Ascending aorta (tissue), 2 donors: Measurements from ENCODE around the gene MED27. TPM values are rescaled to one million over a fixed set of nuclear protein-coding genes. Genes with fewer than 3 reads are reported as not detected.

Source experiments
- DNase-seq, 2 donors: peaks; one replicate each; pipeline ENCODE4 v3.0.0-alpha.2; 2019; ENCODE audit warnings: low spot score in 2 of 2
- H3K27ac ChIP-seq, 2 donors: fragments of 200-600 bp; sonication (generic); one replicate each; pipeline ENCODE4 v1.5.1; 2016 to 2017; ENCODE audit warnings: mild to moderate bottlenecking in 1 of 2
- H3K27me3 ChIP-seq: fragments of 200-600 bp; sonication (generic); one replicate; pipeline ENCODE4 v1.5.1; 2017
- H3K36me3 ChIP-seq, 2 donors: fragments of 200-600 bp; sonication (generic); one replicate each; pipeline ENCODE4 v1.5.1; 2016
- H3K4me1 ChIP-seq, 2 donors: fragments of 200-600 bp; sonication (generic); one replicate each; pipeline ENCODE4 v1.5.1; 2016 to 2017; ENCODE audit warnings: mild to moderate bottlenecking in 1 of 2
- H3K4me3 ChIP-seq, 2 donors: fragments of 200-600 bp; sonication (generic); one replicate each; pipeline ENCODE4 v1.5.1; 2016 to 2017; ENCODE audit warnings: mild to moderate bottlenecking in 1 of 2
- H3K9me3 ChIP-seq, 2 donors: fragments of 200-600 bp; sonication (generic); one replicate each; pipeline ENCODE4 v1.5.1; 2016
- intact Hi-C: fragments of 100-400 bp; cut with DNase I; formaldehyde crosslinking; loops from one replicate; pipeline ENCODE4 v1.15.1; 2023
- total RNA-seq: library from RNA; depleted of rRNA; stranded (reverse); fragments of >200 nt; gene quantifications from one replicate; pipeline ENCODE4 v1.1.0, GENCODE V29; 2016
- TF ChIP-seq, protein P1 (sequence below), 3 experiments: fragments of 200-600 bp in 2 of 3; fragments of 450-650 bp in 1 of 3; sonication (generic) in 2 of 3; IDR thresholded peaks; one replicate each; pipeline ENCODE4 v1.5.1; 2016 to 2019; ENCODE audit warnings: antibody characterized with exemption in 3 of 3, mild to moderate bottlenecking in 1 of 3, moderate library complexity in 1 of 3

Gene MED27
- total RNA-seq, 1 donor from 2014 or later = 19.4 TPM

DNA sequence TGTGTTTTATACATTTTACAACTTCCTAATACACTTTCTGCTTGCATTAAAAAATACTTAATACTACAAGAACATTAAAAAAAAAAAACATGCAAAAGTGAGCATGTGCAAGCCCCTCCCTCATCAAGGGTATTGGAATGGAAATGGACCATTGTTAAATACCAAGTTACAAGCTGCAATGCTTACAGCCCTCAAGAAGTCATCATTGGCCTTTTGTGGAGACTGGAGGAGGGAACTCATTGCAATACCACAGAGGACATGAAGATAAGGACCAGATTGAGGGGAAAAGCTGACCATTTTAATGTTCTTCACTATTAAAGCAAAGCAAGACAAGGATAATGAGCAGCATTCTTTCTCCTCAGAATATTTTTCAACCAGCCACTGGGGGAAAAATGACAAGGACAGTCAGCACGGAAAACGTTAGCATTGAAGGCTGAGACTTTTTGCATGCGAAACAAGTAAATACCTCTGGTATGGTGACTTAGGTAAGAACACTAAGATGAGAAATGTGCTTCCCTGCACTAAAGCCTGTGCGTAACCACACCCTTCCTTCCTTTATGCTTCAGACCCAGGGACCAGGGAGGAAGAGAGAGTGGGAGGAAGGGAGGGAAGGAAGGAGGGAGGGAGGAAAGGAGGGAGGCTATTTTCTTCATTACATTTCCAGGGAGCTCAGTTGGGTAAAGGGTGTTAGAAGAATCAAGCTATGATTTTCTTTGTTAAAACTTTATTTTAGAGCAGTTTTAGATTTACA is 198.7 kb downstream of the MED27 start:
- DNase-seq = no peak
- intact Hi-C loops = no loop called here
- no peaks in the 10 kb centered on the region for H3K27me3 ChIP-seq
- H3K4me3 ChIP-seq = no peak overlapping the region
- H3K27ac ChIP-seq = no peak overlapping the region
- TF ChIP-seq, protein P1, sequence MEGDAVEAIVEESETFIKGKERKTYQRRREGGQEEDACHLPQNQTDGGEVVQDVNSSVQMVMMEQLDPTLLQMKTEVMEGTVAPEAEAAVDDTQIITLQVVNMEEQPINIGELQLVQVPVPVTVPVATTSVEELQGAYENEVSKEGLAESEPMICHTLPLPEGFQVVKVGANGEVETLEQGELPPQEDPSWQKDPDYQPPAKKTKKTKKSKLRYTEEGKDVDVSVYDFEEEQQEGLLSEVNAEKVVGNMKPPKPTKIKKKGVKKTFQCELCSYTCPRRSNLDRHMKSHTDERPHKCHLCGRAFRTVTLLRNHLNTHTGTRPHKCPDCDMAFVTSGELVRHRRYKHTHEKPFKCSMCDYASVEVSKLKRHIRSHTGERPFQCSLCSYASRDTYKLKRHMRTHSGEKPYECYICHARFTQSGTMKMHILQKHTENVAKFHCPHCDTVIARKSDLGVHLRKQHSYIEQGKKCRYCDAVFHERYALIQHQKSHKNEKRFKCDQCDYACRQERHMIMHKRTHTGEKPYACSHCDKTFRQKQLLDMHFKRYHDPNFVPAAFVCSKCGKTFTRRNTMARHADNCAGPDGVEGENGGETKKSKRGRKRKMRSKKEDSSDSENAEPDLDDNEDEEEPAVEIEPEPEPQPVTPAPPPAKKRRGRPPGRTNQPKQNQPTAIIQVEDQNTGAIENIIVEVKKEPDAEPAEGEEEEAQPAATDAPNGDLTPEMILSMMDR (IDR thresholded peaks at IDR 0.05) = no peak
- H3K9me3 ChIP-seq = no peaks in the 10 kb centered on the region
- peaks cover 3 to 7% of the 10 kb centered on the region in 2 donors for H3K36me3 ChIP-seq
- H3K4me1 ChIP-seq = no peaks in the 10 kb centered on the region

DNA sequence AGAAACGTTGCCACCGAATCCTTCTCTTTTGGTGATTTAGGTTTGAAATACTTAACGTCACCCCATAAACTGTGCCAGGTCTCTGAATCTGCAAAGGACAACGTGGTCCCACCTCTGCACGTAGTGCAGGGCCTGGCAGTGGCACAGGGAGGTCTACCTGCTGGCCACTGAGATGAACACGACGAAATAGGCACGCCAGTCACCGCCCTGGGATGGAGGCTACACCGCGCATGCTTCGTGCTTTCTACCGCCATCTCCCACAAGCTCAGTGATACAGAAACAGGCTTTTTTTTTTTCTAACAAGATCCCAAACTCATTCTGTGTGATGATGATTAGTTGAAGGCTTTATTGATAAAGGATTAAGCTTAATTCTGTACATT is 199.8 kb downstream of the MED27 start:
- intact Hi-C loops = no loop called here
- no peak overlapping the region for H3K27ac ChIP-seq
- peaks cover 3 to 7% of the 10 kb centered on the region in 2 donors for H3K36me3 ChIP-seq
- TF ChIP-seq, protein P1 (IDR thresholded peaks at IDR 0.05) = no peak
- H3K9me3 ChIP-seq = no peaks in the 10 kb centered on the region
- DNase-seq = no peak
- H3K4me1 ChIP-seq = no peaks in the 10 kb centered on the region
- H3K27me3 ChIP-seq = no peaks in the 10 kb centered on the region
- H3K4me3 ChIP-seq = no peak overlapping the region

DNA sequence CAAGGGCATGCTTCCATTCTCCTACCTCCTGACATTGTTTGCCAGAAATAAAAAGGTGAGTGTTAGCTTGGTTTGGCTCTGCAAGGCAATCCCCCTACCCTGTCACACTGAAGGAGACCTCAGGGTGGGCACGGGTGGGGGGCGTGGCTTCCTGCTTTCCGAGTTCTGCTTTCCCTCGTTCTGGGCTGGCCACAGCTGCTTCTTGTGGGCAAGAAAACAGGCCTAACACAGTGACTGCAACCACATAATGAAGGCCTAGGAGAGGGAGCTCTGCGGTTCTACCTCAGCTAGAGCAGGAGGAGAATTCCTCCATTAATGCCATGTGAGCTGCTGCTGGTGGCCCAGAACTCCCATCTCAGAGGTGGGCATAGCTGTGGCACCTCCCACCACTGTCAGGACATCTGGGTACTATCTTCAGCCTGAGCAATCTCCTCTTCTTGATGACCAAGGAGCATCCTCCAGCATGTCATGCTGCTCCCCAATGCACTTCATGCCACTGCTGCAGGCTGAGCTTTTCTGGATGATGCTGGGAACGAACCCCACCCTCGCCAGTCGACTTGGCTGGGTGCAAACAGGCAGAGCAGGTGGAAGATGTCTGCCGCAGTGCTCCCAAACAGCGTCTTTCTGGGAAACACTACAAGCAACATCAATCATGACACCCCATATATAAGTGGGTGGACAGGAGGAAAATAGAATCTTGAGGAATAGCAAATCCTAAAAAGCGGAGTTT is 200.3 kb downstream of the MED27 start:
- H3K36me3 ChIP-seq = peaks cover 5 to 7% of the 10 kb centered on the region in 2 donors
- H3K27me3 ChIP-seq = no peaks in the 10 kb centered on the region
- intact Hi-C loops = no loop called here
- no peak overlapping the region for H3K4me3 ChIP-seq
- DNase-seq = no peak
- H3K27ac ChIP-seq = no peak overlapping the region
- TF ChIP-seq, protein P1 (IDR thresholded peaks at IDR 0.05) = no peak
- H3K4me1 ChIP-seq = no peaks in the 10 kb centered on the region
- no peaks in the 10 kb centered on the region for H3K9me3 ChIP-seq

DNA sequence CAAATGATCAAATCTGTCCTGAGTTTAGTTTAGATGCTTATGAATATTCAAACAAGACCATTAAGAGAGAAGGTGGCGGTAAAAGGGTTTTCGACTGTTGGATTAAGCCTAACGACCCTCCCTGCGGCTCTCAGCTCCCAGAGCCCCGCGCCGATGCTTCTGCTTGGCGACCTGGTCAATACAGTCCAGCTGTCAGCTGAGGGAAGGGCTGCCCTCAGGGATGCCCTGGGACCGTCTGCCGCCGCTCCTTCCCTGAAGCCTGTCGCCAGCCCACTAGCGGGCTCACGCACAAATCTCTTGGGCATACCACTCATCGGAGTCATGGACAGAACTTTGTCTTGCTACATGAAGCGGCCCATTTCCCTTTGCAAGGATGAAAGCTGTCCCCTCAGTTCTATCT is 203.2 kb downstream of the MED27 start:
- TF ChIP-seq, protein P1 (IDR thresholded peaks at IDR 0.05) = no peak
- Histone ChIP-seq H3K27me3 (no peaks in the 10 kb centered on the region), H3K9me3 (no peaks in the 10 kb centered on the region), H3K27ac (no peak overlapping the region), H3K4me3 (no peak overlapping the region), H3K36me3 (peaks cover 2 to 3% of the 10 kb centered on the region in 2 donors), H3K4me1 (no peaks in the 10 kb centered on the region)
- intact Hi-C loops = no loop called here
- no peak for DNase-seq

DNA sequence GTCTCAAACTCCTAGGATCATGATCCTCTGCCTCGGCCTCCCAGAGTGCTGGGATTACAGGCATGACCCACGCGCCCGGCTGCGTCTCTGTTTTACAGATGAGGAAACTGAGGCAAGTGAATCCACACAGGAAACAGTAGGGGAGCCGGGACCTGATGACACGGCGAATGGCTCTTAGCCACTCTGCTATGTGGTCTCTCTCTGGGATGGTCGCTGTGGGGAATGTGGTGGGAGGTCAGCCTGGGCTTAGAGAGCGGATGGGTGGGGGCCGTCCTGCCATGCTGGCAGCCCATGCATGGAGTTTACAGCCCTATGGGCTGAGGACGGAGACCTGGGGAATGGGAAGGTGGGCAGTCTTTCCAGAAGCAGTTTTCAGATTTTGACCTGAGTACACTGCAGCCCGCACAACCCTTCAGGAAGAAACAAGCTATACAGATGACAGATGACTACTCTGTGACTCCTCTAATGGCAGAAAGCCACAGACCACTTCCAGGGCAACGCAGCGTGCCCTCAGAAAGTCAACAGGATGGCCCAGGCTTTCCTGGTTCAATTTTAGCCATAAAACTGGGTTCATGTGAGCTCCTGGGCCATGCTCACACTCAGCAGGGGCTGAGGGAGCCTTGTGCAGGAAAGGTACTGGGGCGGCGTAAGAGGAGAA is 203.7 kb downstream of the MED27 start:
- H3K4me1 ChIP-seq = no peaks in the 10 kb centered on the region
- TF ChIP-seq, protein P1 (IDR thresholded peaks at IDR 0.05) = no peak
- peaks cover 2 to 3% of the 10 kb centered on the region in 2 donors for H3K36me3 ChIP-seq
- DNase-seq = no peak
- no peaks in the 10 kb centered on the region for H3K27me3 ChIP-seq
- H3K27ac ChIP-seq = no peak overlapping the region
- intact Hi-C loops = no loop called here
- no peak overlapping the region for H3K4me3 ChIP-seq
- H3K9me3 ChIP-seq = no peaks in the 10 kb centered on the region
